Activated CD4-positive, alpha-beta T cell treated with anti-CD3 and anti-CD28 coated beads, Interleukin-10, Interleukin-2, amounts not matched to agents 100 ng/mL and 50 ng/mL, durations not matched to agents 16 hours and 8 hours (primary cell): ENCODE results near the gene STX12.
A peak's percentile ranks its signal among the peaks of the same experiment; 100 is the strongest.
"Not testable (repeated sequence)": the region's sequence is repeated elsewhere in the genome, so short reads cannot be mapped to it uniquely, and the experiment has no call there.

Experiments
- DNase-seq: peaks from one replicate; pipeline ENCODE4 v3.0.0-alpha.2; 2020

The STX12 gene

GRCh38 chr1:27772932-27773825, at the start of gene STX12:
STX12 (plus strand) TSS chr1:27773219; CDS start chr1:27773308, 89 bp downstream.
- peak; percentile 100 for DNase-seq

- DNase-seq = no peak
Measured at GRCh38 chr1:27724961-27725373, 48.1 kb upstream of the STX12 start.

- DNase-seq = peak; percentile 100
Measured at GRCh38 chr1:27725374-27726172, 47.4 kb upstream of the STX12 start, which contains the start of gene FAM76A. FAM76A (plus strand) TSS chr1:27725961; CDS start chr1:27726081, 120 bp downstream.

- peak; percentile 56 for DNase-seq
Measured at GRCh38 chr1:27726173-27727044, 46.6 kb upstream of the STX12 start.

- no peak for DNase-seq
Measured at GRCh38 chr1:27727126-27727525, 45.9 kb upstream of the STX12 start.

GRCh38 chr1:27736252-27736651, 36.8 kb upstream of the STX12 start:
- DNase-seq = no peak

- DNase-seq = no peak
Measured at GRCh38 chr1:27741121-27741520, 31.9 kb upstream of the STX12 start.

GRCh38 chr1:27744556-27744955, 28.5 kb upstream of the STX12 start:
- DNase-seq = no peak

GRCh38 chr1:27745466-27745865, 27.6 kb upstream of the STX12 start:
- DNase-seq = no peak

GRCh38 chr1:27752360-27752759, 20.7 kb upstream of the STX12 start:
- DNase-seq = no peak

GRCh38 chr1:27755286-27755685, 17.7 kb upstream of the STX12 start:
- DNase-seq = no peak

- no peak for DNase-seq
Measured at GRCh38 chr1:27755865-27756264, 17.2 kb upstream of the STX12 start.

GRCh38 chr1:27759236-27759635, 13.8 kb upstream of the STX12 start:
- DNase-seq = no peak

GRCh38 chr1:27760426-27760825, 12.6 kb upstream of the STX12 start:
- DNase-seq = no peak

GRCh38 chr1:27762033-27762432, 11.0 kb upstream of the STX12 start:
- DNase-seq = no peak

- no peak for DNase-seq
Measured at GRCh38 chr1:27763358-27763757, 9.7 kb upstream of the STX12 start.

- no peak for DNase-seq
Measured at GRCh38 chr1:27770293-27770830, 2.7 kb upstream of the STX12 start.

- DNase-seq = no peak
Measured at GRCh38 chr1:27772036-27772931, 735 bp upstream of the STX12 start.

GRCh38 chr1:27773826-27774445, 917 bp downstream of the STX12 start:
- peak; percentile 37 for DNase-seq

- no peak for DNase-seq
Measured at GRCh38 chr1:27774654-27775053, 1.6 kb downstream of the STX12 start.

GRCh38 chr1:27775336-27775735, 2.3 kb downstream of the STX12 start:
- not testable (repeated sequence) for DNase-seq
